GM23248 (cell line): ENCODE results near the gene CFH. TPM values are rescaled to one million over a fixed set of nuclear protein-coding genes. Genes with fewer than 3 reads are reported as not detected.

Experiments used
- DNase-seq: peaks from one replicate; pipeline ENCODE4 v3.0.0-alpha.2; 2015
- H2AFZ ChIP-seq: fragments of 200-600 bp; sonication (generic); 2 replicates; pipeline ENCODE4 v1.6.1; 2016; ENCODE audit warnings: antibody characterized with exemption
- H3F3A ChIP-seq: fragments of 200-600 bp; sonication (generic); 2 replicates; pipeline ENCODE4 v1.6.1; 2016; ENCODE audit warnings: mild to moderate bottlenecking, antibody characterized with exemption, mixed run types; ENCODE audit not compliant: insufficient read depth
- H3K27ac ChIP-seq: fragments of 200-600 bp; sonication (generic); 2 replicates; pipeline ENCODE4 v1.5.1; 2016; ENCODE audit warnings: mild to moderate bottlenecking
- H3K27me3 ChIP-seq: fragments of 200-600 bp; sonication (generic); replicated peaks from 2 replicates; pipeline ENCODE4 v1.6.1; 2016; ENCODE audit warnings: mild to moderate bottlenecking; ENCODE audit not compliant: insufficient read depth
- H3K36me3 ChIP-seq: fragments of 200-600 bp; sonication (generic); 2 replicates; pipeline ENCODE4 v1.6.1; 2016; ENCODE audit warnings: low read depth, mild to moderate bottlenecking
- H3K4me1 ChIP-seq: fragments of 200-600 bp; sonication (generic); 2 replicates; pipeline ENCODE4 v1.6.1; 2016; ENCODE audit warnings: mild to moderate bottlenecking; ENCODE audit not compliant: insufficient read depth
- H3K4me2 ChIP-seq: fragments of 200-600 bp; sonication (generic); one replicate; pipeline ENCODE4 v1.6.1; 2016; ENCODE audit warnings: mild to moderate bottlenecking; ENCODE audit not compliant: unreplicated experiment
- H3K4me3 ChIP-seq: fragments of 200-600 bp; sonication (generic); 2 replicates; pipeline ENCODE4 v1.5.1; 2016; ENCODE audit warnings: mild to moderate bottlenecking
- H3K79me2 ChIP-seq: fragments of 200-600 bp; sonication (generic); 2 replicates; pipeline ENCODE4 v1.6.1; 2016; ENCODE audit warnings: mild to moderate bottlenecking; ENCODE audit not compliant: insufficient read depth
- H3K9ac ChIP-seq: fragments of 200-600 bp; sonication (generic); 2 replicates; pipeline ENCODE4 v1.6.1; 2016; ENCODE audit warnings: mild to moderate bottlenecking
- H3K9me2 ChIP-seq: fragments of 200-600 bp; sonication (generic); 2 replicates; pipeline ENCODE4 v1.6.1; 2016; ENCODE audit warnings: mixed run types, mild to moderate bottlenecking, moderate library complexity; ENCODE audit not compliant: insufficient read depth
- H3K9me3 ChIP-seq: fragments of 200-600 bp; sonication (generic); one replicate; pipeline ENCODE4 v1.6.1; 2017; ENCODE audit warnings: low read depth
- H4K20me1 ChIP-seq: fragments of 200-600 bp; sonication (generic); 2 replicates; pipeline ENCODE4 v1.6.0; 2016; ENCODE audit not compliant: insufficient read depth
- EZH2 ChIP-seq: fragments of 200-600 bp; sonication (generic); IDR thresholded peaks from 2 replicates; pipeline ENCODE4 v1.6.1; 2018; ENCODE audit warnings: antibody characterized with exemption, mild to moderate bottlenecking; ENCODE audit not compliant: insufficient read depth, poor library complexity, severe bottlenecking
- EZH2phosphoT487 ChIP-seq: fragments of 200-600 bp; sonication (generic); IDR thresholded peaks from 2 replicates; pipeline ENCODE4 v1.6.1; 2018; ENCODE audit warnings: antibody characterized with exemption, moderate library complexity, mild to moderate bottlenecking, low read depth; ENCODE audit not compliant: insufficient read depth
- WGBS, 2 experiments: methylation state at CpG; one replicate each; pipeline ENCODE4 v1.1.6; 2015 to 2017; ENCODE audit warnings: low lambda C conversion rate in 2 of 2, low coverage in 1 of 2; ENCODE audit errors: missing lambda C conversion rate in 2 of 2; 5-methylcytosine and 5-hydroxymethylcytosine counted together
- in situ Hi-C: fragments of 300-500 bp; cut with MboI; formaldehyde crosslinking; loops from 2 replicates; pipeline ENCODE4 v1.15.0; 2020
- polyA plus RNA-seq: library from polyadenylated mRNA; unstranded; fragments of >200 nt; fragmentation: Nextera tagmentation; extraction: Ambion mirVana; gene quantifications from 2 replicates; pipeline ENCODE4 v1.2.1, GENCODE V29; 2016
- total RNA-seq: library from RNA; depleted of rRNA; stranded (reverse); fragments of >200 nt; shearing (Covaris generic); gene quantifications from 2 replicates; pipeline ENCODE4 v1.2.3, GENCODE V29; 2014

CFH gene
- total and polyA plus RNA-seq, 2 experiments from 2014 or later, result 19.3 to 22.7 TPM

DNA sequence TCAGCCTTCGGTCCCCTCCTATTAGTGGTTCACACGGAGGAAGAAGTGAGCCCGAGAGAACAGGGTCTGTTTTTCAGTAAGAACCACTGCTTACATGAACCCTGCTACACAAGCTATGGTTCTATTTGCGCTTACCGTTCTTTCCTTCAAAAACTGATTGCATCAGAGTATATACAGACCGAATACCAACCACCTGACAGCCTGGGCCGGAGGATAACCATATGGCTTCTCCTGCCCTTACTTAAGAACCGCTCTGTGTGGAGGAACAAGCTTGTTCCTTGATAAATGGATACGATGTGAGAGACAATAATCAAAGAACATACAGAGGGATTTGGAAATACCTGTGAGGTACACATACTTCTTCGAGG, 42.5 kb upstream of the CFH start:
- TF ChIP-seq EZH2, result no peak
- no peak for TF ChIP-seq EZH2phosphoT487
- DNase-seq, result no peak
- Histone ChIP-seq H3K79me2 (no peaks in the 10 kb centered on the region), H3K4me2 (peak overlapping the region; percentile 85), H3F3A (peaks cover 3% of the 10 kb centered on the region; the same call in 1 of the 2 replicates), H3K9ac (no peak overlapping the region), H3K9me2 (no peaks in the 10 kb centered on the region), H4K20me1 (no peaks in the 10 kb centered on the region), H3K27me3 (peaks cover 6% of the 10 kb centered on the region; the same call in 1 of the 2 replicates), H3K27ac (no peak overlapping the region), H3K9me3 (no peaks in the 10 kb centered on the region), H3K4me1 (peaks cover 5% of the 10 kb centered on the region), H3K36me3 (no peaks in the 10 kb centered on the region), H3K4me3 (peak overlapping the region; percentile 77), H2AFZ (peak overlapping the region; percentile 90)
- in situ Hi-C loops, result no loop called here
- WGBS, 2 experiments, result 55 to 56% methylated on average over 10 of the region's 10 CpGs

DNA sequence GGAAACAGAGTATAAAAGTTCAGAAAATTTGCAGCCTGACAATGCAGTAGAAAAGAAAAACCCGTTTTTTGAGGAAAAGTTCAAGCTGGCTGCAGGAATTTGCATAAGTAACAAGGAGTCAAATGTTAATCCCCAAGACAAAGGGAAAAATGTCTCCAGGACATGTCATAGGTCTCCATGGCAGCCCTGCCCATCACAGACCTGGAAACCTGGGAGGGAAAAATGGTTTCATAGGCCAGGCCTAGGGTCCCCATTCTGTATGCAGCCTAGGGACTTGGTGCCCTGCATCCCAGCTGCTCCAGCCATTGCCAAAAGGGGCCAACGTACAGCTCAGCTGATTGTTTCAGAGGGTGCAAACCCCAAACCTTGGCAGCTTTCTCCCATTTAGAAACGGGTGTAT, 40.0 kb upstream of the CFH start:
- H3K27ac ChIP-seq, result no peak overlapping the region
- H3K4me3 ChIP-seq, result no peak overlapping the region
- peaks cover 5% of the 10 kb centered on the region for H3K4me1 ChIP-seq
- H3K9ac ChIP-seq, result no peak overlapping the region
- 75 to 83% methylated on average over 3 of the region's 3 CpGs for WGBS, 2 experiments
- no peak overlapping the region for H3K4me2 ChIP-seq
- H4K20me1 ChIP-seq, result no peaks in the 10 kb centered on the region
- peaks cover 3% of the 10 kb centered on the region; the same call in 1 of the 2 replicates for H3F3A ChIP-seq
- no peak for DNase-seq
- no peaks in the 10 kb centered on the region for H3K9me3 ChIP-seq
- no peak overlapping the region for H2AFZ ChIP-seq
- no peaks in the 10 kb centered on the region for H3K9me2 ChIP-seq
- peaks cover 6% of the 10 kb centered on the region; the same call in 1 of the 2 replicates for H3K27me3 ChIP-seq
- in situ Hi-C loops, result no loop called here
- H3K79me2 ChIP-seq, result no peaks in the 10 kb centered on the region
- H3K36me3 ChIP-seq, result no peaks in the 10 kb centered on the region
- no peak for TF ChIP-seq EZH2
- TF ChIP-seq EZH2phosphoT487, result no peak

DNA sequence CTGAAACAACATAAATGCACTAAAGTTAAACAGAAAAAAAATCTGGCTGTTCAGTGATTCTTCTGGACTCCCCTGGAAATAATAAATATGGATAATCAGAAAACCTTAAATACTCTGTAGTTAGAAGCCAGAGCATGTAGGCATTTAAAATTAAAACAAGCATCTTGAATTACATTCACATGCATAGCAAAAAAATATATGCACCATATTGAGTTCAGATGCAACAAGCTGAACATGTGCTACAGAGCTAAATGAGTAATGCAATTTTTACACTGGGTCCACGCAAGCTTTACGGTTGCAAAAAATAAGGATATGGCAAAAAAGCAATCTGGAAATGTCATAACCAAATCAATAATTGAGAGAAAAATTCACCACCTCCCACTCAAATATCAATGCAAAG, 32.1 kb upstream of the CFH start:
- 97 to 98% methylated on average over 2 of the region's 2 CpGs for WGBS, 2 experiments
- Histone ChIP-seq H3K9ac (no peak overlapping the region), H3K9me2 (no peaks in the 10 kb centered on the region; the same call in 1 of the 2 replicates), H3K4me3 (no peak overlapping the region), H4K20me1 (no peaks in the 10 kb centered on the region), H3K4me1 (no peaks in the 10 kb centered on the region), H3K27me3 (no peaks in the 10 kb centered on the region), H3K4me2 (no peak overlapping the region), H3K36me3 (no peaks in the 10 kb centered on the region), H3K27ac (no peak overlapping the region), H3K79me2 (no peaks in the 10 kb centered on the region), H2AFZ (no peak overlapping the region), H3F3A (no peaks in the 10 kb centered on the region), H3K9me3 (no peaks in the 10 kb centered on the region)
- no peak for TF ChIP-seq EZH2
- TF ChIP-seq EZH2phosphoT487, result no peak
- DNase-seq, result no peak
- in situ Hi-C loops, result no loop called here

DNA sequence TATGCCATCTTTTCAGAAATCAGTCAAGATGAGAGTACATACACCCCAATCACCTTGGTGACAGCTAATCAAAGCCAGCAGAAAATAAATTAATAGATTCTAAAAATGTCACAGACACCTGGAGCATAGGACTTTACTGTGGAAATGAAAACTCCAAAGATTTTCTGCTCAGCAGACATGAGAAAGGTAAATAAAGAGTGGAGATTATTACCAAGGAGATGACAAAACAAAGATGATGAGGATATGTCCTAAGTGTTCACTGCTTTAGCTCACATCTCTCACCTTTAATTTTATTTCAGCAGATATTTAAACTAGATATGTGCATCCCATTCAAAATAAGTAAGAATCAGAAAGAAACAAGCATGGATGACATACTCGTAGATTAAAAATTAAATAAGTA, 28.8 kb upstream of the CFH start:
- H3K79me2 ChIP-seq, result no peaks in the 10 kb centered on the region
- no peak overlapping the region for H3K4me3 ChIP-seq
- H3K4me2 ChIP-seq, result no peak overlapping the region
- H3K9ac ChIP-seq, result no peak overlapping the region
- TF ChIP-seq EZH2phosphoT487 (no peak), EZH2 (no peak)
- H3K9me3 ChIP-seq, result no peaks in the 10 kb centered on the region
- H3K36me3 ChIP-seq, result no peaks in the 10 kb centered on the region
- no peaks in the 10 kb centered on the region; the same call in 1 of the 2 replicates for H3K9me2 ChIP-seq
- no peaks in the 10 kb centered on the region for H3F3A ChIP-seq
- no peak overlapping the region for H2AFZ ChIP-seq
- H3K27ac ChIP-seq, result no peak overlapping the region
- 73 to 78% methylated on average over 1 of the region's 1 CpG for WGBS, 2 experiments
- no peaks in the 10 kb centered on the region for H4K20me1 ChIP-seq
- no peak for DNase-seq
- no peaks in the 10 kb centered on the region for H3K4me1 ChIP-seq
- in situ Hi-C loops, result no loop called here
- H3K27me3 ChIP-seq, result no peaks in the 10 kb centered on the region

DNA sequence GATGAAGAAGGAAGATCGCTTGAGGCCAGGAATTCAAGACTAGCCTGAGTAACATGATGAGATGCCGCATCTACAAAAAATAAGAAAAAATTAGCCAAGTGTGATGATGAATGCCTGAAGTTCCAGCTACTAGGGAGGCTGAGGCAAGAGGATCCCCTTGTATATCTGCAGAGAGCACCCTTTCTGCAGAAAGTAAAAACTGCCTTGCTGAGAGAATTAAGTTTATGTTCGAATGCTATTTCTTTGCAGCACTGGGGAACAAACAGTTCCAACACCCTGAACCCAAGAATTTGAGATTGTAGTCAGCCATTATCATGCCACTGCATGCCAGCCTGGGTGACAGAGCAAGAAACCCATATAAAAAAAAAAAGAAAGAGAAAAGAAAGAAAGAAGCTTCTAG, 23.0 kb upstream of the CFH start:
- WGBS, 2 experiments, result 84 to 93% methylated on average over 3 of the region's 3 CpGs
- no peaks in the 10 kb centered on the region for H3F3A ChIP-seq
- no peak for TF ChIP-seq EZH2
- TF ChIP-seq EZH2phosphoT487, result no peak
- H3K4me3 ChIP-seq, result no peak overlapping the region
- H3K9me3 ChIP-seq, result peaks cover 6% of the 10 kb centered on the region
- no peaks in the 10 kb centered on the region for H4K20me1 ChIP-seq
- H3K79me2 ChIP-seq, result no peaks in the 10 kb centered on the region
- H3K27me3 ChIP-seq, result no peaks in the 10 kb centered on the region
- H3K36me3 ChIP-seq, result no peaks in the 10 kb centered on the region
- H3K4me2 ChIP-seq, result no peak overlapping the region
- no peaks in the 10 kb centered on the region for H3K9me2 ChIP-seq
- no peak for DNase-seq
- no peak overlapping the region for H3K9ac ChIP-seq
- H3K27ac ChIP-seq, result no peak overlapping the region
- H3K4me1 ChIP-seq, result no peaks in the 10 kb centered on the region
- in situ Hi-C loops, result no loop called here
- no peak overlapping the region for H2AFZ ChIP-seq
